Islet of Langerhans (tissue), 1 donor: Measurements from ENCODE around the gene UBE2O.

Experiments used
- FAIRE-seq: peaks from one replicate; lab custom pipeline; 2011; peaks lifted over from hg19 to GRCh38; lab: Jason Lieb, UNC

UBE2O gene

DNA sequence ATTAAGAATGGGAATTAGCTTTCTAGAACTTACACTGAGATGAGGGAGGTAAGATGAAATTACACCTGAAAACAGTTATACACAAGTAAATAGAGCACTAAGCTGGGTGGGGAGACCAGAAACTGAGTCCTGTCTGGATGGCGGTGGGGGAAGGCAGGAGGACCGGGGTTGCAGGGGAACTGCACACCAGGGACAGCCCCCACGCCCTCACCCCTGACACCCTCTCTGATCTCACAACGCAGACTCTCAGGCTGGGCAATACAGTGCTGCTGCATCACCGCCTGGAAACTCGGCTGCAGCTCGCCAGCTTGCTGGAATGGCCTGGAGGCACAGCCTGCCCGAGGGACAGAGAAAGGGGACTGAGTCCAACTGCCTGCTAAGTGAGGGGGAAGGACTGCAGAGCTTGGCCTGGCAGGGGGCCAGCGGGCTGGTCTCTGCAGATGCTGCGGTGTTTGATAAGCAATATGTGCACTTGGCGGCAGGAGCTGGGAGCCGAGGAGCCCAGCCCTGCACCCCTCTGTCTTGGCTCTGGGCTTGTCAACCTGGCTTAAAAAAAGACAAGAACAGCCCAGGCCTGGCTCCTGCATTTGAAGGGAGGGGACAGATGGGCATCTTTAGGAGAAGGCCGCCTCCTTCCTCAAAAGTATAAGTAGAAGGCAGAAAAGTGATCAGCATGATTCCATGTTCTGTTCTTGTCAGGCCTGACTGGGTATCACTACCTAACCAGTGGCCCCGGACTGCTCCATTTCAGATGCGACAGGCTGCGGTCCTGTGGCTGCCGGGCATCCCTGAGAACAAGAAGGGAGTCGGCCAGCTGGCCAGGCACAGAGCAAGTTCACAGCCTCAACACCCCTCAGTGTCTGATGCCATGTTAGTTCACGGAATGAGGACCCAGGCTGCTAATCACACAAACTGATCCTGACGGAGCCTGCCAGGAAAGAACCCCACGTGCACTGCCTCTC, 38.3 kb downstream of the UBE2O start:
- FAIRE-seq, result no peak

GRCh38 chr17:76411247-76411646, 41.7 kb downstream of the UBE2O start:
- FAIRE-seq, result no peak

DNA sequence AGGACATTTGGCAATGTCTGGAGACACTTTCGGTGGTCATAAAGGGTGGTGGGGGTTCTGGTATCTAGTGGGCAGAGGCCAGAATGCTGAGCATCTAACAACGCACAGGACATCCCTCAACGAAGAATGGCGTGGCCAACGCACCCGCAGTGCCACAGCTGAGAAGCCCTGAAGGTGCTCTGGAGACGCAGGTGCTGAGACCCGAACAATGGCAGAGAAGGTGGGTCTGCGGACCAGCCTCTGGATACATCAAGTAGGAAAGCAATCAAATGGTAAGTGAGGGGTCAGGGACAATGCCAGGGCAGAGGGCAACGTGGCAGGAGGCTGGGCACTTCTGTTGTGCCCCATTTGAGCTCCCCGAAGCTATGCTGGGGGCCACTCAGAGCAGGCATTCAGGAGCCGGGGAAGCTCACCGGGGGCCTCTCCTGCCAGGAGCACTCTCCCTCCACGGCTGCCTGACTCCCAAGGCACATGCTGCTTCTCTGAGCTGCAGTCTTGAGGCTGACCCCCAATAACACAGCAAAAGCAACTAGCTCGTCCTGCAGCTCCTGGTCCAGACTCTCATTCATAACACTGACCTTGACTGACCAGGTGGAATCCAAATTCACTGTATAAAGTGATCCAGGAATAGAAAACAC, 42.5 kb downstream of the UBE2O start:
- no peak for FAIRE-seq

- no peak for FAIRE-seq
Observed at GRCh38 chr17:76408037-76408849, 44.7 kb downstream of the UBE2O start.

DNA sequence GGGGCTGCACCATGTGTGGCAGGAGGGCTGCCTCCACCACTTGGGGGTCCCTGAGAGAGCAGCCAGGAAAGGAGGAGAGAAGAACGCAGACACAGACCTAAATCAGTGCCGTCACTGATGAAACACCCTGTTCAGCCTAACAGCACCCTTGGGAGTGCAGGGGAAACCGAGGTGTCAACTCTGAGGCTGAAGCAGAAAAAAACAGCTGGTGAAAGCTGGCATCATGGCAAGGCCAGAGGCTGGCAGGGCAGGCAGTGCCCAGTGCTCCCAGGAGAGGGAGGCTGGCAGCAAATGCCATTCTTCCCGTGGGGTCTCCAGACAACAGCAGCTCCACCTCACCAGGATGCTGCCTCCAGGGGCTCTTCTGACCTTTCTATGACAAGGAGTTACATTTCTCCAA, 45.4 kb downstream of the UBE2O start:
- no peak for FAIRE-seq

DNA sequence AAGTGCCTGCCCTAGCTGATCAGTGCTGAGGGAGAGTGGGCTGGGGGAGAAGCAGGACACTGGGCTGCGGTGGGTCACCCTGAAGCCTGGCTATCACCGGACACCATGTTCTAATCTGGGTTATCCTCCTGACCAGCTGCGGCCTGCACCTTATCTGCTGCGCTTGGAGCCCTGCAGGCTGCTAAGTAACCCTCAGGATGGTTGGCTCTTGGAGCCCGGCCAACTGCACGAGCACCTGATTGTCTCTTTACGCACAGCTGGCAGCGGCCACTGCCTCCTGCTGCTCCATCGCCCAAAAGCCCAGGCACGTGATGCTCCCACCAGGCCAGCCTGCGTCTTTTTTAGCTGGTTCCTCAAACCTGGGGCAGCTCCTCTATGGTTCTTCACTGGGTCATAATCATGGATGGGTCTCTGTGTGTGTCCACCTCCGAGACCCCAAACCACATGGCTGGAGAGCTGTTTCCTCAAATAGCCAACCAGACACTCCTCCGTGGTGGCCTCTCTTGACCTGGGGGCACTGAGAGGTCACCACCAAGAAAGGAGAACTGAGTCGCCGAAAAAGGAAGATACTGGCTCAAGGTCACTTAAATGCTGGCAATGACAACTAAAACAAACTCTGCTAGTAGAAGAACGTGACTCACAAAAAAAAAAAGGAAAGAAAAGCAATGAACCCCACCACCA, 46.8 kb downstream of the UBE2O start:
- no peak for FAIRE-seq

GRCh38 chr17:76405607-76405966, 47.4 kb downstream of the UBE2O start:
- no peak for FAIRE-seq

DNA sequence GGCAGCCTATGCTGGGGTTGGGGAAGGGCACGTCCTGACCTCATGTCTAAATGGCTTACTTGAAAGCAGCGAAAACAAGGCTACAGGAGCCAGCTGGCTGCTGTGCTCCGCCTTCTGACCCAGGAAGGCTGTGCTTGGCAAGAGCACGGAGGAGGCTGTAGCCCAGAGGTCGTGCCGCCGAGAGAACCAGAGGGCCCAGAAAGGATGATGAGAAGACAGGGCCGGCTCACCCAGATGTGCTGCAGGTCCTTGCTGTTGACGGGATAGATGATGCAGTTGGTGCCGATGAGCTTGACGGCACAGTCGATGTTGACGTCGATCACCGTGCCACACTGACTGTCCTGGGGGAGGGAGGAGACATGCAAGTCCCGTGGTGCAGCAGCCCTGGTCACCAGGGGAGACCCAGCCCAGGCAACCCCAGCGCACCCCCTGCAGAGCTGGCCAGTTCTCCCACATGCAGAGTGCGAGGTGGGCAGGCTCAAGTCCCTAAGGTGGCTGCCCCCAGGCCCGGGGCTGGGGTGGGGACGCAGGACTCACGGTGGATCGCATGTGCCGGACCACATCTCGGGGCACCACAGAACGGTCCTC, 47.9 kb downstream of the UBE2O start:
- FAIRE-seq, result no peak

- no peak for FAIRE-seq
Observed at GRCh38 chr17:76404256-76404655, 48.7 kb downstream of the UBE2O start.

GRCh38 chr17:76402711-76403110, 50.2 kb downstream of the UBE2O start:
- FAIRE-seq, result no peak

DNA sequence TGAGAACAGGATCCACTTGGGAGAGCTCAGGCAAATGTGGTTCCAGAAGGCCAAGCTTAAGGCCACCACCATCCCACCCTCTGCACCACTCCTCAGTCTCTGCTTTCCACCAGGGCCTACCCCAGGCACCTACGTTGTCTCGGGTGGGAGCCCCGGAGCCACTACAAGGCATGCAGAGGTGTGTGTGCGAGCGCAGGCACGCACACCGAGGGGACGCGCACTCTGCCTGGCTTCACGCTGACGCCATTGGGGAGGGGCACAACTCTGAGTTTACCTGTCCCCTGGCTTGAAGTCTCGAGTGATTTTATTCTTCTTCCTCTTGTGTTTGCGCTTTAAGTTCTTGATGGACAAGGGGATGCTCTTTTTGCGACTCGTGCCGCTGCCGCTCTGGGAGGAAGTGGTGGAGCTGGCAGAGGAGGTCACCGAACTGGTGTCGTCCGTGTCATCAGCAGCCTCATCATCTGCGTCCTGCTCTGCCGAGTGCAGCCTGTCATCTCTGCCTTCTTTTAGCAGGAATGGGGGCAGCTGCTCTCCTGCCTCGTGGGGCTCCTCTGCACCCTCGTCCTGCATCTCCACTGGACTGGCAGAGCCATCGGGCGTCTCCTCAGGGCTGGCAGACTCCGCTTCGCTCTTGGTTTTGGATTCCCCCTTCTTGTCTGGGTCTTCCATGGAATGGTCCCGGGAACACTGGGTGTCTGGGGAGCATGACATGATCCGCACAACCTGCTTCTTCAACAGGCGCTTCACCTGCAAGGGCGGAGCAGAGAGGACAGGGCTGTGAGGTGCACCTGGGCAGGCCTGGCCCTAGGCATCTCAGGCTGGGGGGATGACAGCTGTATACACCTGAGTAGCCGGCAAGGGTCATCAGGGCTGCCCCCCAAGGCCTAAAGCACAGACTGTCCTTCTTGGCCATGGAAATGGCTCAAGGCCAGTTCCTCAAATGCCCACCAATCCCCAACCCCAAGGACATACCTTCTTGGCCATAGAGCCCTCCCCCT, 53.5 kb downstream of the UBE2O start:
- FAIRE-seq, result no peak

GRCh38 chr17:76398523-76399174, 54.3 kb downstream of the UBE2O start:
- no peak for FAIRE-seq

DNA sequence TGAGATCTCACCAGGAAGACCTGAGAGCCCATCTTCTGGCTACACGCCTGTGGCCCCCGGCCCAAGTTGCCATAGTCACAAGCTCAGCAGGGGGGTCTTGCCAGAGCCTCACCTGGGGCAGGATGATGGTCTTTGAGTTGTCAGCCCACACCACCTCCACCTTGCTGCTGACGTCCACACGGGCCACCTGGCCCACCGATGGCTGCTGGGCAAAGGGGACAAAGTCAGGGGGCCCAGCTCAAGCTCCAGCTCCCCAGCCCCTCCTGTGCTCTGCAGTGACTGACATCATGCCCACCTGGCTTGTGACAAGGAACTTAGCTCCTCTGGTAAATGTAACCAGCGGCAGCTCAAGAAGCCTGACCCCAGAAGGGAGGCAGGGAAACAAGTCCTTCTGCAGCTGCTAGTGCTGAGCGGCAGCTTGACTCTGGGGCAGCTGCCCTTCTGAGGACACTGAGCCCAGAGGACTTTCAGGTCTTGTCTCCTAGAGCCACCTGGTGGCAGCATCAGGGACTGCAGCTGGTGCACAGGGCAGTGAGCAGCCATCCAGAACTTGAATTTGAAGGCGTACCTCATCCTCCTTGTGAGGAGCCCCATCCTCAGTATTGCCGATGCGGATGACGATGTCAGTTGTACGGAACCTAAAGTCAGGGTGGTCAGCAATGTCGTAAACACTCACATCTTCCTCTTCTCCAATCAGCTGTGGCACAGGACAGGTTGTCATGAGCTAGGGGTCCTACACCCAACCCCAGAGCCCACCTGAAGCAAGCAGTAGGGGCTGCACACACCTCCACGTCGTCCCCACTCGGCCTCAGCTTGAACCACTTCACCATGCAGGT, 55.0 kb downstream of the UBE2O start:
- no peak for FAIRE-seq

- FAIRE-seq, result no peak
Observed at GRCh38 chr17:76397184-76397583, 55.8 kb downstream of the UBE2O start.

DNA sequence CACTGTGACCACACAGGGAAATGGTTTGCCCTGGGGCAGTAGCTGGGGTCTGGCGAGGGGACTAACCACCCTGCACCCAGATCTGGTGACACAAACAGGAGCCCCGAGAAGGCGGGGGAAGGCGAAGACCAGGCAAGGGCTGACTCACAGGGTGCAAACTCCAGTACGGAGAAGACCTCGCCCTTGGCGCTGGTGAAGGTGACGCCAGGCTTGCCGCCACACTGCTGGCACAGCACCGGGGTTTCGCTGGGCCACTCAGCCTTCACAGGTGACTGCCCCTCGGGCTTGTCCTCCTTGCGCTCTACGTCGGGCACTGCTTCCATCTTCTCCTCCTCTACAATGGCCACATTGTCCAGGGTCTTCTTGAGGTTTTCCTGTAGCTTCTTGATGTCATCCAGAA, 57.0 kb downstream of the UBE2O start:
- FAIRE-seq, result no peak

- FAIRE-seq, result no peak
Observed at GRCh38 chr17:76394166-76394565, 58.8 kb downstream of the UBE2O start.

GRCh38 chr17:76391200-76391715, 61.7 kb downstream of the UBE2O start:
- no peak for FAIRE-seq

DNA sequence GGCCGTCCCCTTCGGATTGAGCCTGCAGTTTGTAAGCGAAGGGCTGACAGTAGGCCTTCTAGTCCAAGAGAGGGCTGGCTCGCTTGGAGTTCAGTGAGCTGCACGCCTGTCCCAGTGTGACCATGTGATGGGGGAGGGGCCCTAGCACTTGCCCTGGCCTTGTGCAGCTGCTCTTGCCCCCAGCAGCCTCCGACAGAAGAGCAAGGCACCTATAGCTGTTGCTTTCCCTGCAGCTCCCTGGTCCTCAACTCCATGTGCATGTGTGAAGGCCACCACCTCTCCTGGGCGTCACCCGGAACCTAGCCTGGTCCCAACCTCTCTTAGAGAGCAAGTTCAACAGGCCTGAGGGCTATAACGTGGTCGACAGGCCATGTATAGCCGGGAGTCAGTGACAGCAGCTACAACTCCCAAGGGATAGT, 62.9 kb downstream of the UBE2O start:
- no peak for FAIRE-seq
